Gastroesophageal sphincter (tissue), 4 donors: ENCODE results near the gene CFAP97. TPM values are rescaled to one million over a fixed set of nuclear protein-coding genes. Genes with fewer than 3 reads are reported as not detected.

Experiments used
- ATAC-seq: fragments of 150-250 bp; one replicate; pipeline ENCODE4 v1.9.1; 2016; ENCODE audit warnings: mild to moderate bottlenecking, moderate library complexity
- H3K27ac ChIP-seq, 4 donors: fragments of 200-600 bp; sonication (generic) in 3 of 4; 1 replicate in 3 of 4; 2 replicates in 1 of 4; pipeline ENCODE4 v1.5.1; 2016 to 2019
- H3K27me3 ChIP-seq: fragments of 200-600 bp; sonication (generic); one replicate; pipeline ENCODE4 v1.5.1; 2019
- H3K36me3 ChIP-seq, 2 donors: fragments of 200-600 bp; sonication (generic); one replicate each; pipeline ENCODE4 v1.5.1; 2019; ENCODE audit warnings: control low read depth in 1 of 2
- H3K4me1 ChIP-seq, 3 donors: fragments of 200-600 bp; sonication (generic); 1 replicate in 2 of 3; 2 replicates in 1 of 3; pipeline ENCODE4 v1.5.1; 2016 to 2019; ENCODE audit warnings: control low read depth in 2 of 3
- H3K4me3 ChIP-seq, 2 donors: fragments of 200-600 bp; sonication (generic); one replicate each; pipeline ENCODE4 v1.5.1; 2019; ENCODE audit warnings: mild to moderate bottlenecking in 1 of 2, moderate library complexity in 1 of 2
- H3K9me3 ChIP-seq, 3 donors: fragments of 200-600 bp; sonication (generic); one replicate each; pipeline ENCODE4 v1.5.1; 2017 to 2019; ENCODE audit warnings: control low read depth in 2 of 3
- EP300 ChIP-seq: sonication (generic); formaldehyde crosslinking; IDR thresholded peaks from one replicate; pipeline ENCODE4 v1.6.1; 2017; ENCODE audit warnings: antibody characterized with exemption, mild to moderate bottlenecking
- POLR2A ChIP-seq, 2 donors: fragments of 450-650 bp; IDR thresholded peaks; one replicate each; pipeline ENCODE4 v1.6.1; 2017; ENCODE audit warnings: antibody characterized with exemption in 2 of 2, mild to moderate bottlenecking in 2 of 2, moderate library complexity in 1 of 2
- POLR2AphosphoS5 ChIP-seq: sonication (generic); formaldehyde crosslinking; IDR thresholded peaks from one replicate; pipeline ENCODE4 v1.6.1; 2017; ENCODE audit warnings: antibody characterized with exemption
- WGBS, 2 donors: methylation state at CpG; one replicate each; pipeline ENCODE4 v1.1.5; 2018; ENCODE audit warnings: low coverage in 1 of 2; 5-methylcytosine and 5-hydroxymethylcytosine counted together
- total RNA-seq, 4 donors: library from RNA; depleted of rRNA; stranded (reverse); fragments of >200 nt; gene quantifications; one replicate each; pipeline ENCODE4 v1.1.0, GENCODE V29; 2016
- TF ChIP-seq, protein P1 (sequence below), 4 experiments: fragments of 200-600 bp in 2 of 4; fragments of 450-650 bp in 2 of 4; sonication (generic) in 1 of 4; IDR thresholded peaks; one replicate each; pipeline ENCODE4 v1.5.1; 2017 to 2019; ENCODE audit warnings: antibody characterized with exemption in 4 of 4, mild to moderate bottlenecking in 2 of 4, moderate library complexity in 2 of 4

CFAP97 gene
- total RNA-seq, result 10 to 100 TPM; 36.5 to 47.9 (median 42.8) TPM

DNA sequence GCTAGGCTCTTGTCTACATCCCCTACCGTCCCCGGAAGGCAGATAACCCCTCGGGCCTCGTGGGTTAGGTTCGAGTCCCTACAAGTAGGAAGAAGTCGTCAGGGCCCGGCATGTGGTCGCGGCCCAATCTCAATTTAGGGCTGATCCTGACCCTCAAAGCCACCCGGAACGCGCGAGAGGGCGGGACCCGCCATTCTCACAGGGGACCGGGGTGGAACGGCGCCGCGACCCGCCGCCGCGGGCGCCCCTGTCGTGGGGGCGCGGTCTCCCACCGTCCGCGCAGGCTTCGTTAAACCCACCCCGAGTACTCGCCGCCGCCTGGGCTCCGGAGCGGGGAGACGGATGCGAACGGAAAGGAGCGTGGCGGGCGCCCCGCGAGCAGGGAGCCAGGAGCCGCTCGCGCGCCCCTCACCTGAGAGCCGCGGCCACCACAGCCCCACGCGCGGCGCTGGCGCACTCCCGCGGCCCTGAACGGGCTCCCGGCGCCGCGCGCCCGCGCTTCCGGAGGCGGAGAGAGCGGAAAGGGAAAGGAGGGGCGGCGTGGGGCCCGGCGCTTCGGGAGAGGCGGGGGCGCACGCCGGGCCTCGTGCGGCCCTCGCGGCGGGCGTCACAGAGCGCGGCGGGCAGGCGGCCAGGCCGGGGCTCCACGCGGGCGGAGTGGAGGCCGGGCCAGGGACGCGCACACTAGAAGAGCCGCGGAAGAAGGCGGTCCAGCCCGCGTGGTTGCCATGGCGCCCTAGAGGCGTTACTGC, at the start of gene CFAP97:
TSS of gene CFAP97 (minus strand) at position 515 of the 752 bp plus-strand sequence. CDS start 12,804 bp downstream, outside the sequence.
- TF ChIP-seq EP300 (no peak), POLR2A (IDR thresholded peaks at IDR 0.05) (peak; percentile 81), POLR2AphosphoS5 (peak; percentile 54)
- TF ChIP-seq, protein P1, sequence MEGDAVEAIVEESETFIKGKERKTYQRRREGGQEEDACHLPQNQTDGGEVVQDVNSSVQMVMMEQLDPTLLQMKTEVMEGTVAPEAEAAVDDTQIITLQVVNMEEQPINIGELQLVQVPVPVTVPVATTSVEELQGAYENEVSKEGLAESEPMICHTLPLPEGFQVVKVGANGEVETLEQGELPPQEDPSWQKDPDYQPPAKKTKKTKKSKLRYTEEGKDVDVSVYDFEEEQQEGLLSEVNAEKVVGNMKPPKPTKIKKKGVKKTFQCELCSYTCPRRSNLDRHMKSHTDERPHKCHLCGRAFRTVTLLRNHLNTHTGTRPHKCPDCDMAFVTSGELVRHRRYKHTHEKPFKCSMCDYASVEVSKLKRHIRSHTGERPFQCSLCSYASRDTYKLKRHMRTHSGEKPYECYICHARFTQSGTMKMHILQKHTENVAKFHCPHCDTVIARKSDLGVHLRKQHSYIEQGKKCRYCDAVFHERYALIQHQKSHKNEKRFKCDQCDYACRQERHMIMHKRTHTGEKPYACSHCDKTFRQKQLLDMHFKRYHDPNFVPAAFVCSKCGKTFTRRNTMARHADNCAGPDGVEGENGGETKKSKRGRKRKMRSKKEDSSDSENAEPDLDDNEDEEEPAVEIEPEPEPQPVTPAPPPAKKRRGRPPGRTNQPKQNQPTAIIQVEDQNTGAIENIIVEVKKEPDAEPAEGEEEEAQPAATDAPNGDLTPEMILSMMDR (IDR thresholded peaks at IDR 0.05), result peak in 3 of 4 experiments; percentile 10 to 17 (median 12)
- peak; percentile 97 for ATAC-seq
- peaks cover 5 to 37% (median 6%) of the 10 kb centered on the region in 3 donors for H3K4me1 ChIP-seq
- no peaks in the 10 kb centered on the region for H3K27me3 ChIP-seq
- H3K27ac ChIP-seq, result peak within 1 kb of the TSS; percentile 92 to 99 (median 98)
- H3K36me3 ChIP-seq, result peaks cover 0 to 13% of the 10 kb centered on the region in 2 donors
- peak within 1 kb of the TSS; percentile 64 to 85 for H3K4me3 ChIP-seq
- no peaks in the 10 kb centered on the region for H3K9me3 ChIP-seq
- 0% methylated on average over 3 to 7 of the region's 103 CpGs for WGBS, 2 donors

DNA sequence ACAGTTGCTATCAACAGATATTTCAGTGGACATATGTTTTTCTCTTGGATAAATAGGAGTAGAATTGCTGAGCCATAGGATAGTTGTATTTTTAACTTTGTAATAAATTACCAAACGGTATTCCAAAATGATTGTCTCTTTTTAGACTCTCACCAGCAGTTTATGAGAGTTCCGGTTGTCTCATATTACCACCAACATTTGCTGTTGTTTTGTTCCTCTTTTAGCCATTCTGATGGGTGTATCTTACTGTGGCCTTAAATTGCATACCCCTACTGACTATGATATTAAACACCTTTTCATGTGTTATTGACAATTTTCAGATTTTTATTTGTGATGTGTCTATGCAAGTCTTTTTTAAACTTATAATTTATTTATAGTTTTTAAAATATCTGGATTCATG, 45.3 kb upstream of the CFAP97 start:
- Histone ChIP-seq H3K9me3 (no peaks in the 10 kb centered on the region), H3K27ac (no peak overlapping the region), H3K27me3 (no peaks in the 10 kb centered on the region), H3K4me1 (peaks cover 0 to 22% (median 0%) of the 10 kb centered on the region in 3 donors), H3K36me3 (no peaks in the 10 kb centered on the region), H3K4me3 (no peak overlapping the region)
- no peak for ATAC-seq
- TF ChIP-seq POLR2A (IDR thresholded peaks at IDR 0.05) (no peak), POLR2AphosphoS5 (no peak), EP300 (no peak)
- TF ChIP-seq, protein P1 (IDR thresholded peaks at IDR 0.05), result no peak
- 68 to 74% methylated on average over 2 of the region's 2 CpGs for WGBS, 2 donors

DNA sequence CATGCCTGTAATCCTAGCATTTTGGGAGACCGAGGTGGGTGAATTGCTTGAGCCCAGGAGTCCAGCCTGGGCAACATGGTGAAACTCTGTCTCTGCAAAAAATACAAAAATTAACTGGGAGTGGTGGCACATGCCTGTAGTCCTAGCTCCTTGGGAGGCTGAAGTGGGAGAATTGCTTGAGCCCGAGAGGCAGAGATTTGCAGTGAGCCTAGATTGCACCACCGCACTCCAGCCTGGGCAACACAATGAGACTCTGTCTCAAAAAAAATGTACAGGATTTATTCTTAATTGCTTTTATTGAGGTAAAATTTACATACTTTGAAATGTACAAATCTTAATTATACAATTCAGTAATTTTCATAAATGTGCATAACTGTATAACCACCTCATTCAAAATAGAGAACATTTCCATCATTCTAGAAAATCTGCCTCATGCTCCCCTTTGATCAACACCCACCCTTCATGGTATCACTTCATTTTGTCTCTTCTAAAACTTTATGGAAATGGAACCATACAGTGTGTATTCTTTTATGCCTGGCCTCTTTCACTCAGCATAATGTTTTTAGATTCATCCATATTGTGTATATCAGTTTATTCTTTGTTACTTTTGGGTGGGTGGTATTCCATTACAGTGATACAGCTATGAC, 44.7 kb upstream of the CFAP97 start:
- TF ChIP-seq, protein P1 (IDR thresholded peaks at IDR 0.05), result no peak
- TF ChIP-seq POLR2AphosphoS5, result no peak
- TF ChIP-seq POLR2A (IDR thresholded peaks at IDR 0.05), result no peak
- TF ChIP-seq EP300, result no peak
- WGBS, 2 donors, result 100% methylated on average over 3 of the region's 3 CpGs; no CpG with 5 or more reads in 1 of the 2 donors
- H3K36me3 ChIP-seq, result no peaks in the 10 kb centered on the region
- no peaks in the 10 kb centered on the region for H3K27me3 ChIP-seq
- H3K27ac ChIP-seq, result no peak overlapping the region
- no peaks in the 10 kb centered on the region for H3K9me3 ChIP-seq
- no peak overlapping the region for H3K4me3 ChIP-seq
- no peak for ATAC-seq
- peaks cover 0 to 27% (median 0%) of the 10 kb centered on the region in 3 donors for H3K4me1 ChIP-seq

DNA sequence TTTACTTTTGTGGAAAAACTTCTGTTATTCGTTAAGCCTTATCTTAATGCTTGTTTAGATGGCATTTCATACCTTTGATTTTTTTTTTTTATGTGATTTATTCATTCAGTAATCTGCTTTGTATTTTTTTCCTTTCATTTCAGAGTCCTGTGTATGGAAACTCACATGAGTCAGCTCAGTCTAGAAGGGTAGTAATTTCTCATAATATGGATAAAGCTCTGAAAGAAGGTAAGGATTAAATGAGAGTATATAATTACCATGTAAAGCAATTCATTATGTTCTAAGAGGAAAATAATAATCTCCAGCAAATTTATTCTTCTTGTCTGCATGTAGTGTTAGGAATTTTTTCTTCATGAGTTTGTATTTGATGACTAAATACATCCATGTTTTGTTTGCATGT, 43.4 kb upstream of the CFAP97 start:
- no peaks in the 10 kb centered on the region for H3K9me3 ChIP-seq
- no peak overlapping the region for H3K4me3 ChIP-seq
- peaks cover 0 to 19% (median 4%) of the 10 kb centered on the region in 3 donors for H3K4me1 ChIP-seq
- no peak overlapping the region for H3K27ac ChIP-seq
- WGBS, 2 donors, result 50 to 60% methylated on average over 1 of the region's 1 CpG
- no peak for ATAC-seq
- H3K36me3 ChIP-seq, result no peaks in the 10 kb centered on the region
- H3K27me3 ChIP-seq, result no peaks in the 10 kb centered on the region
- no peak for TF ChIP-seq POLR2AphosphoS5

DNA sequence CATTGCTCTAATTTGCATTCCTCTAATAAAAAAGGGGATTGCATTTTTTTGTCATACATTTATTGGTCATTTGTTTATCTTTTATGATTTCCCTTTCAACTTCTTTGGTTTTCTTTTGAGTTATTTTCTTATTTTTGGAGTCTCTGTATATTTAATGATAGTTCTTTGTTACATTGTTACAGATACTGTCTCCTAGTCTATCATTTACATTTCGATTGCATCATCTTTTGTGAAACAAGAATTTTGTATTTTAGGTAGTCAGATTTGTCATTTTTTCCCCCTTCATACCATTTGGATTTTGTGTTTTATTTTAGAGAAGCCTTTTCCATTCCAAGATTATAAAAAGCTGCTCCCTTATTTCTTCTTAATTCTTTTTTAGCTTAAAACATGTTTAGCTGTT, 42.7 kb upstream of the CFAP97 start:
- WGBS, 2 donors, result 67 to 100% methylated on average over 1 of the region's 1 CpG
- no peak overlapping the region for H3K27ac ChIP-seq

More for the DNA sequence above, 42.7 kb upstream of the CFAP97 start:
- Histone ChIP-seq H3K36me3 (no peaks in the 10 kb centered on the region), H3K4me1 (peaks cover 0 to 14% (median 4%) of the 10 kb centered on the region in 3 donors), H3K9me3 (no peaks in the 10 kb centered on the region), H3K27me3 (no peaks in the 10 kb centered on the region), H3K4me3 (no peak overlapping the region)
- ATAC-seq, result no peak
- TF ChIP-seq EP300 (no peak), POLR2AphosphoS5 (no peak), POLR2A (IDR thresholded peaks at IDR 0.05) (no peak)
- TF ChIP-seq, protein P1 (IDR thresholded peaks at IDR 0.05), result no peak
